Aorta (tissue), 5 donors: ENCODE data around the gene MRPL38. TPM values are rescaled to one million over a fixed set of nuclear protein-coding genes. Genes with fewer than 3 reads are reported as not detected.

Experiments
- ATAC-seq: fragments of 200-7000 bp; cut with Tn5 transposase; one replicate; pipeline ENCODE4 v1.9.1; 2022; ENCODE audit warnings: moderate library complexity; ENCODE audit not compliant: low FRiP score
- DNase-seq, 2 donors: peaks; one replicate each; pipeline ENCODE4 v3.0.0-alpha.2; 2020
- H3K27ac ChIP-seq, 2 donors: one replicate each; pipeline ENCODE4 v1.5.1; 2013; ENCODE audit warnings: low read length in 2 of 2, mild to moderate bottlenecking in 2 of 2, moderate library complexity in 2 of 2, control low read depth in 1 of 2, inconsistent platforms in 1 of 2, low read depth in 1 of 2
- H3K27me3 ChIP-seq, 2 donors: one replicate each; pipeline ENCODE4 v1.6.1; 2013; ENCODE audit warnings: control low read depth in 1 of 2, low read length in 1 of 2, mild to moderate bottlenecking in 1 of 2, moderate library complexity in 1 of 2; ENCODE audit not compliant: insufficient read depth in 2 of 2, control insufficient read depth in 1 of 2
- H3K36me3 ChIP-seq, 2 donors: one replicate each; pipeline ENCODE4 v1.6.1; 2013; ENCODE audit warnings: control low read depth in 1 of 2, low read length in 1 of 2, mild to moderate bottlenecking in 1 of 2; ENCODE audit not compliant: insufficient read depth in 2 of 2, control insufficient read depth in 1 of 2
- H3K4me1 ChIP-seq, 2 donors: one replicate each; pipeline ENCODE4 v1.6.1; 2013; ENCODE audit warnings: low read length in 2 of 2, control low read depth in 1 of 2, mild to moderate bottlenecking in 1 of 2, moderate library complexity in 1 of 2; ENCODE audit not compliant: insufficient read depth in 2 of 2, control insufficient read depth in 1 of 2
- H3K4me3 ChIP-seq, 2 donors: one replicate each; pipeline ENCODE4 v1.5.1; 2013; ENCODE audit warnings: low read length in 2 of 2, control low read depth in 1 of 2, mild to moderate bottlenecking in 1 of 2
- H3K9me3 ChIP-seq: one replicate; pipeline ENCODE4 v1.6.1; 2013; ENCODE audit warnings: mild to moderate bottlenecking, low read length; ENCODE audit not compliant: control insufficient read depth
- WGBS, 2 donors: extraction: QIAGEN DNeasy Blood & Tissue Kit; methylation state at CpG; one replicate each; pipeline ENCODE4 v1.1.7; 2013; 5-methylcytosine and 5-hydroxymethylcytosine counted together
- intact Hi-C, 2 donors: fragments of 100-400 bp; cut with DNase I; formaldehyde crosslinking; loops; one replicate each; pipeline versions ENCODE4 v1.14.2 to v1.15.0; 2022
- polyA plus RNA-seq, 2 donors: library from polyadenylated mRNA; stranded (reverse); fragments of 200-250 nt; gene quantifications; one replicate each; pipeline ENCODE4 v1.2.3, GENCODE V29; 2013
- total RNA-seq, 2 donors: library from RNA; stranded (reverse); fragmentation: NEBNext Ultra II Directional; extraction: Animal tissue kit (Norgen Biotek cat#: 25700); gene quantifications; one replicate each; pipeline ENCODE4 v1.2.1, GENCODE V29; 2021
- donor health status: healthy with polysubstance abuse.
- donor health status: Bipolar disorder and iron deficiency.
- donor health status: DM: no; HTN: no; CAD: no.
- donor health status: DM: no; HTN: no; CAD: no.
- donor health status: DM: yes; HTN: yes; CAD: no.

The MRPL38 gene
- total and polyA plus RNA-seq, 4 donors = 25.2 to 128 (median 58.3) TPM

DNA sequence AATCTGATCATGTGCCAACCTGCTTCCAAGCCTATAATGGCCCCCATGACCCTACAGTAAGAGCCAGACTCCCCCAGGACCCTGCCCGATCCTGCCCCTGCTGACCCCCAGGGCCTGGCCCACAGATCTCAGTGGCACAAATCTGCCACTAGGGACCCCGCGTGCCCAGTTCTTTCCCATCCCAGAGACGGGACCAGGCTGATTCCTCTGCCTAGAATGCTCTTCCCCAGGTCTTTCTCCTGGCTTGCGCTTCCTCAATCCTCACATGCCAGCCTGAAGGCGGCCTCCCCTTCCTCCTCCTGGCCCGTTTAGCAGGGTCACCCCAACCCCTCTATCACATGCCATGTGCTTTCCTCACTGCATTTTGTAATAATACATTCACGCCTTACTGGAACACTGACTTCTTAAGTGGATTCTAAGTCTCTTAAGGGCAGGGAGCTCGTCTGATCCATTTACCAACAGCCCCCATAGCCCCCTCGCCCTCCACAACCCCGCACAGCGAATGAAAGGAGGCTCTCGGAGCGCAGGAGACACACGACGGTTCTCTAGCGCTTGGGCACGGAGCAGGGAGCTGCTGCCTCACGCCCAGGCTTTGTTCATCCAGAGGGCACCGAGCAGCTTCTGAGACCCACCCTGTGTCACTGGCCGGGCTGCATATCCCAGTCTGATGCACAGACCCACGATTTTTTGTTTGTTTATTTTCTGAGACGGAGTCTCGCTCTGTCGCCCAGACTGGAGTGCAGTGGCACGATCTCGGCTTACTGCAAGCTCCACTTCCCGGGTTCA is 9.1 kb downstream of the MRPL38 start:
- no peak for DNase-seq

GRCh38 chr17:75894049-75894733 is 10.5 kb downstream of the MRPL38 start:
- H3K4me3 ChIP-seq = no peak overlapping the region

More for the DNA sequence above, 9.1 kb downstream of the MRPL38 start:
- ATAC-seq = no peak
- Histone ChIP-seq H3K27ac (no peak overlapping the region), H3K27me3 (no peaks in the 10 kb centered on the region), H3K9me3 (no peaks in the 10 kb centered on the region), H3K4me3 (no peak overlapping the region), H3K36me3 (peaks cover 0 to 1% of the 10 kb centered on the region in 2 donors), H3K4me1 (no peaks in the 10 kb centered on the region)
- 32 to 35% methylated on average over 28 of the region's 28 CpGs for WGBS, 2 donors
- intact Hi-C loops = loop anchor here in 1 of 2 donors (1.0 kb wide), 1 partner anchor 40 kb away; the partner anchor contains the start of gene WBP2

DNA sequence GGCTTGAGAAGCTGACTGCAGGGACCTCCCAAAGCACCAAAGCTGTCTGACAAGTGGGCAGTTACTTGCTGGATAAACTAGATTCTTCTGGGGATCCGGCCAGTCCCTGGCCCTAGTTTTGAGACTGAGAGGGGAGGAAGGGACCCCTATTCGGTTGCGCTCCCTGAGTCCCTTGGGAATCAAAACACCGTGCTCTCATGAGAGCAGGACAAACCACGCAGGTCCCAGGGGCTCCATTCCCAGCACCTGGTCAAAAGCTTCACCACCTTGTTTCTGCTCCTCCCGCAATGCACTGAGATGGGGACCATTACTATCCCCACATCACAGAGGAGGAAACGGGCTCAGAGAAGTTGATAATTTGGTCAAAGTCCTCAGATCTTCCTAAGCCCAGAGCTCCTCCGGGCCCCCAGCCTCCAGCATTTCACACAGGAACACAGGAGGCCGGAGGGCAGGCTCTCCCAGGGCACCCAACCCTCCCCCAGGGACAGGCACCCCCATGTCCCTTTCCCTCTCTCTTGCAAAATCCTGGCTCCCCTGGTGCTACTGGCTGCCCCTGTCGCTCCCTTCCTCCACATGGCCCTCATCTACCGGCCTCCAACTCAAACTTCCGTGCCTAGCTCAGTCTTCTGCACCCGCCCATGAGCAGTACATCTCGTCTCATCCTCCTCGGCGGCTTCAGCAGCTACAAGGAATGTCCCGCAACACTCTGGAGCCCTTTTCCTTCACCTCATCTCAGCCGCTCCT is 11.2 kb downstream of the MRPL38 start:
- Histone ChIP-seq H3K27me3 (no peaks in the 10 kb centered on the region), H3K27ac (no peak overlapping the region), H3K9me3 (no peaks in the 10 kb centered on the region), H3K4me3 (no peak overlapping the region), H3K36me3 (peaks cover 0 to 1% of the 10 kb centered on the region in 2 donors), H3K4me1 (no peaks in the 10 kb centered on the region)
- DNase-seq (no peak), ATAC-seq (no peak)
- intact Hi-C loops = loop anchor here in 1 of 2 donors (5.0 kb wide), 1 partner anchor 46 kb away; no protein-coding TSS in a partner anchor
- 87 to 91% methylated on average over 18 of the region's 18 CpGs for WGBS, 2 donors

More at GRCh38 chr17:75894049-75894733, 10.5 kb downstream of the MRPL38 start:
- Histone ChIP-seq H3K27me3 (no peaks in the 10 kb centered on the region), H3K9me3 (no peaks in the 10 kb centered on the region), H3K4me1 (no peaks in the 10 kb centered on the region), H3K27ac (no peak overlapping the region), H3K36me3 (peaks cover 0 to 1% of the 10 kb centered on the region in 2 donors)
- intact Hi-C loops = loop anchor here in 1 of 2 donors (5.0 kb wide), 1 partner anchor 47 kb away; no protein-coding TSS in a partner anchor
- ATAC-seq (no peak), DNase-seq (no peak)
- 74 to 82% methylated on average over 22 of the region's 22 CpGs for WGBS, 2 donors

- intact Hi-C loops = loop anchor here in 1 of 2 donors (5.0 kb wide), 1 partner anchor 45 kb away; no protein-coding TSS in a partner anchor
- ATAC-seq = no peak
- H3K27me3 ChIP-seq = no peaks in the 10 kb centered on the region
- H3K36me3 ChIP-seq = peaks cover 0 to 1% of the 10 kb centered on the region in 2 donors
- H3K4me1 ChIP-seq = no peaks in the 10 kb centered on the region
- no peaks in the 10 kb centered on the region for H3K9me3 ChIP-seq
- H3K27ac ChIP-seq = no peak overlapping the region
- H3K4me3 ChIP-seq = no peak overlapping the region
- peak in 1 of 2 donors; percentile 40 for DNase-seq
- WGBS, 2 donors = 80% methylated on average over 15 to 16 of the region's 16 CpGs
These were observed 12.0 kb downstream of the MRPL38 start for GRCh38 chr17:75892556-75893224.

DNA sequence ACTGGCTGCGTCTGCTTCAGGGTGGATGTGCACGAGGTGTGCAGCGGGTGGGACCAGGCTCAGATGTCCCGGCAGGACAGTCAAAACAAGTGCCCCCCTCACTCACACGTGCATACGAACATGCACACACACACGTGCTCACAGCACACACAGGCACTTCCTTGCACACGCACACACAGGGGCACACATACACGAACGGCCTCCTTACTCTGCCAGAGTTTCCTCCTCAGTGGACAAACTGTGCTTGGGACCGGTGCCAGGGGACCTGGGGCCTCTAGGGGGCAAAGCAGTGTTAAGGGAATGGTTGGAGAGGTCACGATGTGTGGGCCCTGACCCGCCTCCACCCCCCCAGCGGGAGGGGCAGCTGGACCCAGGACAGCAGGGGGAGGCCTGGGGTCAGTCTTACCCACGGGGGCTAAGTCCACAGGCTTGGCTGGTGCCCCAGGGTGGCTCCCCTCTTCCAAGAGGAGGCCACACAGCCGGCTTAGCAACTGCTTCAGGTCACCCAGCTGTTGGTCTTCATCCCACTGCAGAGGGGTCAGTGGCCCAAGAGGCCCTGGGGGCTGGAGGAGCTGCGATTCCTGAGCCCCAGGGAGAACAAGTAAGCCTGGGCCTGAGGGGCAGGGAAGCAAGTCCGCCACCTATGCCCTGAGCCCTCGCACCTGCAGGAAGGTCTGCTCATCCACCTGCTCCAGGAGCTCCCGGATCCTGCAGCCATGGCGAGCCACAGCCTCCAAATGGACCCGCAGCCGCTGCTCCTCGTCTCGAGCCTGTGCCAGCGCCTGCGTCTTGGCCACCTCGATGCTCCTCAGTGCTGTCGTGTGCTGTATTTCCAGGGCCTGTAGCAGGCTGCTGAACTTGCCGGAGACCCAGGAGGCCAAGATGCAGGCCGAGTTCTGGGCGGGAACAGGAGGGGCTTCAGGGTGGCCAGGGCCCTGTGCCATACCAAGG is 12.8 kb downstream of the MRPL38 start:
- no peak overlapping the region for H3K27ac ChIP-seq
- no peaks in the 10 kb centered on the region for H3K27me3 ChIP-seq
- H3K36me3 ChIP-seq = peaks cover 0 to 1% of the 10 kb centered on the region in 2 donors
- H3K4me3 ChIP-seq = no peak overlapping the region
- H3K4me1 ChIP-seq = no peaks in the 10 kb centered on the region
- H3K9me3 ChIP-seq = no peaks in the 10 kb centered on the region
- ATAC-seq (no peak), DNase-seq (peak in 1 of 2 donors; percentile 46)
- 78 to 80% methylated on average over 32 of the region's 32 CpGs for WGBS, 2 donors
- intact Hi-C loops = loop anchor here in 1 of 2 donors (5.0 kb wide), 1 partner anchor 45 kb away; no protein-coding TSS in a partner anchor

- peak in 1 of 2 donors; percentile 49 for DNase-seq
- Histone ChIP-seq H3K4me3 (no peak overlapping the region), H3K27ac (no peak overlapping the region), H3K36me3 (peaks cover 0 to 1% of the 10 kb centered on the region in 2 donors), H3K4me1 (no peaks in the 10 kb centered on the region), H3K27me3 (no peaks in the 10 kb centered on the region), H3K9me3 (no peaks in the 10 kb centered on the region)
- WGBS, 2 donors = 92% methylated on average over 31 of the region's 31 CpGs
- intact Hi-C loops = loop anchor here in 1 of 2 donors (5.0 kb wide), 1 partner anchor 44 kb away; no protein-coding TSS in a partner anchor
- no peak for ATAC-seq
These were observed 13.6 kb downstream of the MRPL38 start for GRCh38 chr17:75891022-75891604.

GRCh38 chr17:75889454-75889853 is 15.2 kb downstream of the MRPL38 start:
- WGBS, 2 donors = 75 to 76% methylated on average over 6 of the region's 6 CpGs
- intact Hi-C loops = no loop called here
- H3K36me3 ChIP-seq = peaks cover 0 to 1% of the 10 kb centered on the region in 2 donors
- H3K4me1 ChIP-seq = no peaks in the 10 kb centered on the region
- no peak overlapping the region for H3K27ac ChIP-seq
- ATAC-seq = no peak
- no peaks in the 10 kb centered on the region for H3K9me3 ChIP-seq
- DNase-seq = no peak
- H3K27me3 ChIP-seq = no peaks in the 10 kb centered on the region
- H3K4me3 ChIP-seq = no peak overlapping the region
